H1 (cell line): ENCODE data around the gene MDH1. TPM values are rescaled to one million over a fixed set of nuclear protein-coding genes. Genes with fewer than 3 reads are reported as not detected.

Source experiments
- ASH2L ChIP-seq: fragments of 200-600, 300-600 bp; sonication (generic); IDR thresholded peaks from one replicate; pipeline ENCODE4 v1.7.1; 2017; ENCODE audit warnings: low read length
- ATF2 ChIP-seq: IDR thresholded peaks from 2 replicates; pipeline ENCODE4 v1.6.1; 2012; ENCODE audit warnings: low read length, inconsistent platforms
- CHD7 ChIP-seq: fragments of 300-600 bp; sonication (generic); IDR thresholded peaks from 2 replicates; pipeline ENCODE4 v1.7.1; 2012; ENCODE audit warnings: low read length, moderate library complexity, mild to moderate bottlenecking, inconsistent platforms; ENCODE audit not compliant: insufficient replicate concordance
- GTF2F1 ChIP-seq: IDR thresholded peaks from 2 replicates; pipeline ENCODE4 v1.6.1; 2012; ENCODE audit warnings: low read depth, low read length, improper control_type of control experiment, borderline replicate concordance
- NRF1 ChIP-seq: IDR thresholded peaks from 2 replicates; pipeline ENCODE4 v1.6.1; 2011; ENCODE audit warnings: mild to moderate bottlenecking, low read depth, low read length, improper control_type of control experiment
- POLR2AphosphoS5 ChIP-seq: IDR thresholded peaks from 2 replicates; pipeline ENCODE4 v1.6.1; 2011; ENCODE audit warnings: low read depth, low read length
- RAD21 ChIP-seq, 2 experiments: IDR thresholded peaks in 1 of 2; conservative IDR thresholded peaks in 1 of 2; 2 replicates each; pipeline ENCODE4 v1.6.1; 2011; ENCODE audit warnings: low read depth in 2 of 2, low read length in 2 of 2, improper control_type of control experiment in 1 of 2, inconsistent platforms in 1 of 2, mild to moderate bottlenecking in 1 of 2, moderate library complexity in 1 of 2
- TAF7 ChIP-seq: optimal IDR thresholded peaks from 2 replicates; pipeline ENCODE3; 2011; ENCODE audit warnings: low read depth, mild to moderate bottlenecking, inconsistent platforms, low read length, moderate library complexity, borderline replicate concordance
- TBP ChIP-seq: IDR thresholded peaks from 2 replicates; pipeline ENCODE4 v1.6.1; 2011; ENCODE audit warnings: low read depth, low read length, improper control_type of control experiment
- polyA plus RNA-seq, 7 experiments: library from polyadenylated mRNA; depleted of rRNA in 3 of 7; stranded (reverse) in 5 of 7; unstranded in 2 of 7; fragments of >200 nt in 5 of 7; fragments of 200-250 nt in 2 of 7; gene quantifications; 1 replicate in 5 of 7; 2 replicates in 1 of 7; 4 replicates in 1 of 7; pipeline versions ENCODE4 v1.2.1 to v1.2.3, GENCODE V29; 2011 to 2013; ENCODE audit warnings: missing spikeins in 2 of 7, mixed read lengths in 2 of 7
- total RNA-seq: library from RNA; stranded (reverse); fragmentation: NEBNext Ultra II Directional; extraction: Animal tissue kit (Norgen Biotek cat#: 25700); gene quantifications from 2 replicates; pipeline ENCODE4 v1.2.1, GENCODE V29; 2021

The MDH1 gene
- total and polyA plus RNA-seq, 2 of the 8 experiments (the other 6 are each of a cell fraction or from before 2014, with no cell fraction given): 353 to 376 TPM

- TF ChIP-seq CHD7: peak; percentile 32
- no peak for TF ChIP-seq RAD21 (IDR thresholded peaks at IDR 0.05 in 1 of 2, conservative IDR thresholded peaks at IDR 0.05 in 1 of 2; ENCODE audit: low read depth in 2 of 2, low read length in 2 of 2)
- peak; percentile 22; the same call in 1 of the 2 replicates for TF ChIP-seq GTF2F1
- peak; percentile 94 for TF ChIP-seq ASH2L
- TF ChIP-seq TBP: peak; percentile 38; the same call in 1 of the 2 replicates
- peak; percentile 54 for TF ChIP-seq POLR2AphosphoS5
- TF ChIP-seq TAF7: peak; percentile 52
- no peak for TF ChIP-seq NRF1
- peak; percentile 99 for TF ChIP-seq ATF2
These were observed 25.7 kb downstream of the MDH1 start (continued) for GRCh38 chr2:63614448-63614968.
